K562 (cell line): ENCODE measurements around the gene LAMP1. TPM values are rescaled to one million over a fixed set of nuclear protein-coding genes. Genes with fewer than 3 reads are reported as not detected.

Source experiments
- ATAC-seq: fragments of 200-7000 bp; cut with Tn5 transposase; 3 replicates; pipeline ENCODE4 v1.9.1; 2020; ENCODE audit warnings: moderate library complexity
- BruUV-seq: library from RNA; stranded (reverse); fragments of 400-500 nt; replicated peaks from 2 replicates; lab custom pipeline; 2021; lab: Mats Ljungman, UMichigan
- CTCF ChIA-PET: fragments of 300-600 bp; formaldehyde crosslinking; extraction: SDS; loops from one replicate; lab custom pipeline; 2021; ENCODE audit warnings: low intra/inter-chr PET ratio; lab: Yijun Ruan, JAX
- POLR2A ChIA-PET: fragments of 300-600, 350-650 bp; sonication (Branson Sonifier 250); formaldehyde crosslinking; extraction: SDS; loops from one replicate; lab custom pipeline; 2021; ENCODE audit warnings: antibody characterized with exemption, inconsistent platforms; lab: Yijun Ruan, JAX
- DNase-seq, 4 experiments: peaks; one replicate each; pipeline versions ENCODE4 v3.0.0 to v3.0.0-alpha.2; 2011 to 2018; ENCODE audit warnings: low spot score in 3 of 4, mixed read lengths in 3 of 4; ENCODE audit errors: extremely low read depth in 1 of 4
- FAIRE-seq: peaks from 2 replicates; lab custom pipeline; 2011; peaks lifted over from hg19 to GRCh38; lab: Jason Lieb, UNC
- H2AFZ ChIP-seq: 2 replicates; pipeline ENCODE4 v1.6.0; 2011; ENCODE audit warnings: low read depth, low read length, control low read depth, inconsistent platforms
- H3K27ac ChIP-seq: fragments of 200-600 bp; 3 replicates; pipeline ENCODE4 v1.8.0; 2011; ENCODE audit warnings: low read depth, mild to moderate bottlenecking, control low read depth, inconsistent platforms, low read length, moderate library complexity, mixed read lengths; ENCODE audit errors: extremely low read depth
- H3K27me3 ChIP-seq, 2 experiments: fragments of 300-600 bp in 1 of 2; 2 replicates in 1 of 2; 3 replicates in 1 of 2; pipeline versions ENCODE4 v1.6.0 to v1.8.0; 2011; ENCODE audit warnings: inconsistent platforms in 2 of 2, low read length in 2 of 2, mild to moderate bottlenecking in 1 of 2, mixed read lengths in 1 of 2, moderate library complexity in 1 of 2; ENCODE audit not compliant: control insufficient read depth in 2 of 2, insufficient read depth in 2 of 2
- H3K36me3 ChIP-seq: fragments of 300-600 bp; 3 replicates; pipeline ENCODE4 v1.8.0; 2011; ENCODE audit warnings: mild to moderate bottlenecking, low read length, inconsistent platforms; ENCODE audit not compliant: control insufficient read depth, insufficient read depth
- H3K4me1 ChIP-seq, 2 experiments: fragments of 200-600 bp in 1 of 2; replicated peaks in 1 of 2; 2 replicates in 1 of 2; 3 replicates in 1 of 2; pipeline versions ENCODE4 v1.5.1 to v1.8.0; 2011; ENCODE audit warnings: inconsistent platforms in 2 of 2, low read length in 2 of 2, mild to moderate bottlenecking in 1 of 2, mixed read lengths in 1 of 2, moderate library complexity in 1 of 2; ENCODE audit not compliant: control insufficient read depth in 2 of 2, insufficient read depth in 2 of 2
- H3K4me2 ChIP-seq: 2 replicates; pipeline ENCODE4 v1.6.1; 2011; ENCODE audit warnings: low read length, control low read depth, inconsistent platforms, mixed read lengths; ENCODE audit not compliant: insufficient read depth
- H3K4me3 ChIP-seq: fragments of 200-600 bp; sonication (generic), shearing (Covaris generic); 2 replicates; pipeline ENCODE4 v1.5.1; 2016; ENCODE audit warnings: control low read depth, inconsistent platforms
- H3K79me2 ChIP-seq: fragments of 200-600 bp; 3 replicates; pipeline ENCODE4 v1.8.0; 2011; ENCODE audit warnings: low read length, inconsistent platforms; ENCODE audit not compliant: control insufficient read depth, insufficient read depth
- H3K9ac ChIP-seq, 2 experiments: 2 replicates each; pipeline versions ENCODE4 v1.6.0 to v1.6.1; 2011; ENCODE audit warnings: low read depth in 2 of 2, low read length in 2 of 2, control low read depth in 1 of 2, inconsistent platforms in 1 of 2, mild to moderate bottlenecking in 1 of 2, mixed read lengths in 1 of 2; ENCODE audit not compliant: insufficient read depth in 1 of 2
- H3K9me1 ChIP-seq: one replicate; pipeline ENCODE4 v1.6.0; 2011; ENCODE audit warnings: inconsistent platforms, mild to moderate bottlenecking, low read length, moderate library complexity; ENCODE audit not compliant: control insufficient read depth, insufficient read depth
- H3K9me3 ChIP-seq: replicated peaks from 2 replicates; pipeline ENCODE4 v1.5.1; 2011; ENCODE audit warnings: low read depth, low read length, inconsistent platforms; ENCODE audit not compliant: control insufficient read depth, insufficient read depth
- H4K20me1 ChIP-seq: replicated peaks from 2 replicates; pipeline ENCODE4 v1.6.1; 2011; ENCODE audit warnings: low read length, inconsistent platforms, mixed read lengths; ENCODE audit not compliant: control insufficient read depth, insufficient read depth
- KDM2B ChIP-seq: fragments of 250-450 bp; sonication (Bioruptor Pico); IDR thresholded peaks from 2 replicates; pipeline ENCODE4 v1.8.0; 2021; ENCODE audit warnings: mild to moderate bottlenecking, moderate library complexity
- NR4A1 ChIP-seq, 2 experiments: fragments of 250-450 bp in 1 of 2; fragments of 450-650 bp in 1 of 2; sonication (Bioruptor Pico) in 1 of 2; IDR thresholded peaks; 2 replicates each; pipeline versions ENCODE4 v1.4.0 to v1.6.1; 2016 to 2020; ENCODE audit warnings: mild to moderate bottlenecking in 2 of 2, missing compliant biosample characterization in 1 of 2, missing genetic modification characterization in 1 of 2, moderate library complexity in 1 of 2
- ZBTB1 ChIP-seq: sonication (generic); formaldehyde crosslinking; IDR thresholded peaks from 2 replicates; pipeline ENCODE4 v1.8.1; 2023; ENCODE audit warnings: missing genetic modification reagents, low read depth, mild to moderate bottlenecking, borderline replicate concordance
- WGBS: fragments of 100-300 bp; shearing (Covaris generic); methylation state at CpG from one replicate; pipeline ENCODE4 v1.1.6; 2016; ENCODE audit warnings: low coverage, mixed read lengths; ENCODE audit not compliant: insufficient coverage; ENCODE audit errors: missing lambda C conversion rate; 5-methylcytosine and 5-hydroxymethylcytosine counted together
- in situ Hi-C: fragments of 300-500 bp; cut with MboI; formaldehyde crosslinking; loops from 4 replicates; pipeline ENCODE4 v1.15.0; 2018; ENCODE audit warnings: inconsistent platforms, mixed read lengths
- intact Hi-C: fragments of 100-400 bp; cut with micrococcal nuclease; formaldehyde crosslinking; loops from 2 replicates; pipeline ENCODE4 v1.14.2; 2022
- polyA plus RNA-seq, 8 experiments: library from polyadenylated mRNA; depleted of rRNA in 4 of 8; stranded (reverse) in 5 of 8; unstranded in 3 of 8; fragments of >200 nt; fragmentation: Nextera tagmentation in 2 of 8; fragmentation: Illumina TruSeq in 1 of 8; extraction: Ambion mirVana in 2 of 8; extraction: Trizol in 1 of 8; gene quantifications; 2 replicates each; pipeline versions ENCODE4 v1.2.1 to v1.2.3, GENCODE V29; 2011 to 2014; ENCODE audit warnings: inconsistent platforms in 1 of 8, missing spikeins in 1 of 8
- total RNA-seq, 7 experiments: library from RNA; depleted of rRNA in 6 of 7; stranded (reverse); fragments of >200 nt in 6 of 7; fragmentation: Illumina TruSeq in 2 of 7; extraction: Trizol in 2 of 7; gene quantifications; 2 replicates each; pipeline versions ENCODE4 v1.2.1 to v1.2.3, GENCODE V29; 2011 to 2021; ENCODE audit warnings: low replicate concordance in 1 of 7
- TF ChIP-seq, protein P1 (sequence below): sonication (generic); formaldehyde crosslinking; IDR thresholded peaks from 2 replicates; pipeline ENCODE4 v1.8.1; 2023; ENCODE audit warnings: mild to moderate bottlenecking, missing genetic modification reagents

The LAMP1 gene
- total and polyA plus RNA-seq, 9 of the 15 experiments (the other 6 are each of a cell fraction or from before 2014, with no cell fraction given), result 2.2 to 70.1 (median 30.5) TPM

DNA sequence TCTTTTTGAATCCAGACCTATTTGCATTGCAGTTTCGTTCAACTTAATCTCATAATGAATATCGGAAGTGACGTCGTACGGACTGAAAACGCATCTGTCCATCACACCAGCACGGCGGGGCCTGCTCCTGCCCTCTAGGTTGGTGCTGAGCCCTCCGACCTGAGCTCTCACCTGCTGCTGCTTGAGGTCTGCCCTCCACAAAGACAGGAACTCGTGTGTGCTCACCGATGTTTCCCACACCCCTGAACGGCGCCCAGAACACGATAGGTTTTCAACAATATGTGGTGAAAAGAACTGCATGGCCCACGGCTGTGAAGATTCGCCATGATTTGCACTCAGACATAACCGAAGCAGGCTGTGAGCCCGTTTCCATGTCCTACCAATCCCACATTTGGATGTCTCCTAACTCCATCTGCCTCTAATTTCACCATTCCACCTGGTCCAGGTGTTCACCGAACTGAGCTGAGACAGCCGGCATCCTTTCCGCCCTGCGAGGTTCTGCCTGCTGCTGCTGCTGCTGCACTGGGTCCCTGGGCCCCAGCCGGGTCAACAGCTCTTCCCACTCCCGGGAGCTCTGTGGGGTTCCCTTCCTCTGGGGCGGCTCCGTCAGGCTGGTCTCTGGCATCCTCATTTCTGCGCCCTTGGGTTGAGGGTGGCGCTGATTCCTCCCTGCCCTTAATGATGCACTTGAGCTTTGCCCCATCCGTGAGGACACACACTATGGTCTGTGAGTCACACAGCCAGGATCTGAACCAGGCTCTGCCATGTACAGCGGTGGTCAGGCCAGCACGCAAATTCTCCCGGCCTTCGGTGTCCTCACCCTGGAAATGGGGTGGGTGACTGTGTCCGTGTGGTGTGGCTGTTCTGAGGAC is 46.0 kb downstream of the LAMP1 start (continued):
- no peak for TF ChIP-seq KDM2B
- TF ChIP-seq NR4A1 (CRISPR knock-in tag; IDR thresholded peaks at IDR 0.05), result no peak
- TF ChIP-seq NR4A1 (tag; IDR thresholded peaks at IDR 0.05), result no peak

DNA sequence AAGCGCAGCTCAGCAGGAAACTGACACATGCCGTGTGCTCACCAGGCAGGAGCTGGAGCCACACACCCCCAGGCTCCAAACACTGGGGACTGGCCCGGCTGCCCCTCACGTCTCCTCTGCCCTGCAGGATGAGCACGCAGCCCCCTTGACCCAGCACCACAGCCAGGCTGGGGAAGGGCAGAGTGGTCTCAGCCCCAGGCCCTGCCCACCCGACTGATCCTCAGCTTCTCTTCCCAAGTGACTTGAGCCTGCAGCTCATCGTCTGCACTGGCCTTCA is 46.6 kb downstream of the LAMP1 start:
- in situ Hi-C loops (no loop called here), intact Hi-C loops (no loop called here)
- no TSS peak for BruUV-seq
- H3K9ac ChIP-seq, result no peak overlapping the region
- TF ChIP-seq, protein P1, sequence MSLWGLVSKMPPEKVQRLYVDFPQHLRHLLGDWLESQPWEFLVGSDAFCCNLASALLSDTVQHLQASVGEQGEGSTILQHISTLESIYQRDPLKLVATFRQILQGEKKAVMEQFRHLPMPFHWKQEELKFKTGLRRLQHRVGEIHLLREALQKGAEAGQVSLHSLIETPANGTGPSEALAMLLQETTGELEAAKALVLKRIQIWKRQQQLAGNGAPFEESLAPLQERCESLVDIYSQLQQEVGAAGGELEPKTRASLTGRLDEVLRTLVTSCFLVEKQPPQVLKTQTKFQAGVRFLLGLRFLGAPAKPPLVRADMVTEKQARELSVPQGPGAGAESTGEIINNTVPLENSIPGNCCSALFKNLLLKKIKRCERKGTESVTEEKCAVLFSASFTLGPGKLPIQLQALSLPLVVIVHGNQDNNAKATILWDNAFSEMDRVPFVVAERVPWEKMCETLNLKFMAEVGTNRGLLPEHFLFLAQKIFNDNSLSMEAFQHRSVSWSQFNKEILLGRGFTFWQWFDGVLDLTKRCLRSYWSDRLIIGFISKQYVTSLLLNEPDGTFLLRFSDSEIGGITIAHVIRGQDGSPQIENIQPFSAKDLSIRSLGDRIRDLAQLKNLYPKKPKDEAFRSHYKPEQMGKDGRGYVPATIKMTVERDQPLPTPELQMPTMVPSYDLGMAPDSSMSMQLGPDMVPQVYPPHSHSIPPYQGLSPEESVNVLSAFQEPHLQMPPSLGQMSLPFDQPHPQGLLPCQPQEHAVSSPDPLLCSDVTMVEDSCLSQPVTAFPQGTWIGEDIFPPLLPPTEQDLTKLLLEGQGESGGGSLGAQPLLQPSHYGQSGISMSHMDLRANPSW, result no peak
- TF ChIP-seq ZBTB1 (CRISPR knock-in tag), result no peak
- no peak overlapping the region for H3K4me2 ChIP-seq
- H3K4me1 ChIP-seq, result no peaks in the 10 kb centered on the region
- H3K79me2 ChIP-seq, result no peaks in the 10 kb centered on the region
- POLR2A ChIA-PET, result no interaction called here
- H2AFZ ChIP-seq, result no peak overlapping the region
- H3K4me3 ChIP-seq, result no peak overlapping the region
- H3K27me3 ChIP-seq, result no peaks in the 10 kb centered on the region
- no peak for ATAC-seq
- no peaks in the 10 kb centered on the region for H3K9me1 ChIP-seq
- no peaks in the 10 kb centered on the region; the same call in none of the 2 replicates for H3K9me3 ChIP-seq
- no peaks in the 10 kb centered on the region for H4K20me1 ChIP-seq
- FAIRE-seq, result no peak
- peaks cover 16% of the 10 kb centered on the region; the same call in 2 of the 3 replicates for H3K36me3 ChIP-seq
- CTCF ChIA-PET, result no interaction called here
- H3K27ac ChIP-seq, result no peak overlapping the region
- 84% methylated on average over 5 of the region's 7 CpGs for WGBS
- no peak for DNase-seq
